NCI-H82 treated with DMSO at 0.1 percent for 48 hours (cell line): ENCODE results near the gene CHAT.
A peak's percentile ranks its signal among the peaks of the same experiment; 100 is the strongest.

Source experiments
- DNase-seq: peaks from one replicate; lab custom pipeline; 2025; ENCODE audit not compliant: unreplicated experiment; lab: John Stamatoyannopoulos, UW

The CHAT gene

DNA sequence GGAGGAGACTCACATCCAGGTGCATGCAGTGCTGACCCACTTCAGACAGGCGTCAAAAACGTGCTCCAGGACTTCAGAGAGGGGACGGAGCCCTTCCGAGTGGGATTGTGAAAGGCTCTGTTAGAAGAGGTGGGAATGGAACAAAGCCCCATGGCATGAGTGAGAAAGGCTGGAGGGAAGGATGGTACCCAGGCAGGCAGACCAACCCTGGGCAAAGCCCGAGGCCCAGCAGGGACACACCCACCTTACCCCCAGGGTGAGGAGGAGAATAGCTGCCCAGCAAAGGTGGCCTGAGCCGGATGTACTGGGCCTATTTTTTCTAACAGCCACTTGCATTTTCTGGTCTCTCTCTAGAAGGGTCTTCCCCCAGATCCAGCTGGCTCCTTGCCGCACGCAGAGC, 14.8 kb downstream of the CHAT start:
- DNase-seq = no peak

DNA sequence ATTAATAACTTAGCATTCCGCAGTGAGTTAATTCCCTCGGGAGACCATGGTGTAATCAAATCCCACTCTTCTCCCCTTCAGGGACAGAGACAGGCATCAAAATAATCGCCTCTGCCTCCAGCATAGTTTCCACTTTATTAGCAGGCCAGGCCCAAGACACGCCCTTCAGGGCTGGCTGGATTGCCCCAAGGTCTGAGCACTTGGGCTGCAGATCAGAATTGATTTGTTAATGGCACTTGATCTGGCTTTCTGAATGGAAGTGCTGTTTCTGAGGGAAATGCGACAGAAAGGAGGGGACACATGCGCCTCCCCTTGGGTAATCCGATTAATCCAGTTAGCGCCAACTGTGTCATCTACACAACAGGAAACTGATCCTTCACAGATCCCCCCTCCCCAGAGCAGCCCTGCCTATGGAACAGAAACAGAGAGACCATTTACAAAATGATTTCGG, 15.6 kb downstream of the CHAT start:
- DNase-seq = peak; percentile 91

DNA sequence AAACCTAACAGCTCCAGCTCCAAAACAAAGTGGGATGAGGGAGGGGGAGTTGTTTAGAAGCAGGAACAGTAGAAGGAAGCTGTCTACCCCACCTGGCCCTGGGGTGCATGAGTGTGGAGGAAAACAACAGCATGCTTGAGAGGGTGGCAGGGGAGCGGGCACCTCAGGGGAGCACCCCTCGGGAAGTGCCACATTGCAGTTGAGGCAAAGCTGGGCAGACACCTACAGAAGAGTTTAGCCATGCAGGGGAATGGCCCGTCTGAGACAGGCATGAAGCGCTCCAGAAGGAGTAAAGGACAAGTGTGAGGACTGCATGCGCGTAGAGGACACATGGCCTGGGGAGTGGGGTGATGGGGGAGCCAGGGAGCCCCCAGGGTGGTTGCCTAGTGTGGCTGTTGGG, 18.1 kb downstream of the CHAT start:
- no peak for DNase-seq

DNA sequence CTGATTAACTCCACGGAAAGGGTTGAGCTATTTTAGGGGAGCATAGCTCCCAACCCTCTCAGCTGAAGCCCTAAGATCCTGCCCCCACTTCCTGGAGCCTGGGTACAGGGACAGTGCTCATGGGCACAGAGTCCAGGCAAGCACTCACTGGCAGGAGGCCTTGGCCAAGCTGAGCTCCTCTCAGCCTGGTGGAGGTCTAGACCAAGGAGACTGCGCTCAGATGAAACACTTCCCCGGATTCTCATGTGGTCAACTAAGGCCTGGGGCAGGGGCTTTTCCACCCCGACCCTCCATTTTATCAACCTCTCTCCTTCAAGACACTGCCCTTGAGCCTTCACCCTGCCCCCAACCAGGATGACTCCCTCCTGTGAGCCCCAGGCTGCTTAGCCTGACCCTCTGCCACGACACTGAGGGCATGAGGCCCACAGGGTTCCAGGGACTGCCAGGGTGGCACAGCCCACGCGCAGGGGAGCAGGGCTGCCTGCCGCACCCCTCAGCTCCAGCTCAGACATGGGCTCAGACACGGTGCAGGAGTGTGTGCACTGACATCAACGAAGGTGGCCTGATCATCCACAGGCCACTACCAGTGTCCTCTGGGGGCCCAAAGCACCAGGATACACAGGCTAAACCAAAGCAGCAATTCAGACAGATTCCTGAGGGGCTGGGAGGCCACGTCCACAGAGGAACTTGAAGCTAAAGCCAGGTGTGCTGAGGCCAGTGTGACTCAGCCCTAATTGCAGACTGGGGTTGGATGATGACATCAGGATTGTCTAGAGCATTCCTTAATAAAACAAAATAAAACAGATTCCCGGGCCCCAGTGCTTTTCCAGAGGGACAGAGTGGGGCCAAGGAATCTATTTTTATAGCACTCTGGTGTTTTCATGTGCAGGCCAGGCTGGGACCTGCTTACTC, 18.8 kb downstream of the CHAT start:
- no peak for DNase-seq

DNA sequence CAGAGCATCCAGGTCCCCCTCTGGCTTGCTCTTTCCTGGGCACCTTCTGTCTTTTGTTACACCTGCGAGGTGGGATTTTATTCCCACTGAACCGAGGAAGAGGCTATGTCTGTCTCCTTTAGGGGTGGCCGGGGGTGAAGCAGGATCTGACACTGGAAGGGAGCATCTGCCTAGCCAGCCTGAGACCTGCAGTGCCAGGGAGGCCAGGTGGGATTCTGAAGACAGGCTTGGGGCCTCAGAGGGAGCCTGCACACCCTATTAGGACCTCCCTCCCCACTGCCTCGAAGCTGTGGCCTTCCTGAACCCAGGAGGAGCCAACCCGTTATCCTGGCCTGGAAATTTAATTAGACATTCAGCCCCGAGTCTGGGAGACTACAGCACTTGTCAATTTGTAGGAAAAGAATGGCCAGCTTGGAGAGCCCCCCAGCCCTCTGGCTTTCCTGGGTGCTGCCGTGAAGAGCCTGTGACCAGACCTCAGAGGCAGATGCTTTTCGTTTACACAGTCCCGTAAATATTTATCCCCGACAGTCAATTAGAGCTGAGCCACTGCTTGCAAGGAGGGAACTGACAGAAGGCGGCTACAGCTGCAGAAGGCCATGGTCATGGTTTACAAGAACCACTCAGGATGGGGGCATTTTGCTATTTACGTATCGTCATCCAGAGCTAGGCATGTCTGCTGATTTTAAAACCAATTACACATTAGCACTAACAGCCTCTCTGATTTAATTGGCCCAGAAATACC, 19.7 kb downstream of the CHAT start:
- peak; percentile 83 for DNase-seq

GRCh38 chr10:49634069-49634660, 20.3 kb downstream of the CHAT start:
- DNase-seq = no peak

DNA sequence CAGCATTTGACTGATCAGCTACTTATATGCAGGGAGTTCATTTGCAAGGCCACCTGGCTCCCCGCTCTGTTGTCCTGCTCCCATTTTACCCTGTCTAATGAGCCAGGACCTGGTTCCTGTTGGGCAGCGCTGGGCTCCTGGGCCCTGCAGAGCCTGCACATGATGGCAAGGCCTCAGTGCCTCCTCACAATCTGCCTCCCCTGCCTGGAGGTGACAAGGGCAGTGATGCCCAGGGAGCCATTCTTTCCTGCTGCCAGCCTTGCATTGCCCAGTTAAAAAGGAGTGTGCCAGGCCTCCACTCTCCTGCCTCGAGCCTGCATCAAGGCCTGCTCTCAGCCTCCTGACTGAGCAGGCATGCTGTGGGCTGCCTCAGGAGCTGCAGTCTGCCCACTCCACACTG, 28.5 kb downstream of the CHAT start:
- DNase-seq = no peak

DNA sequence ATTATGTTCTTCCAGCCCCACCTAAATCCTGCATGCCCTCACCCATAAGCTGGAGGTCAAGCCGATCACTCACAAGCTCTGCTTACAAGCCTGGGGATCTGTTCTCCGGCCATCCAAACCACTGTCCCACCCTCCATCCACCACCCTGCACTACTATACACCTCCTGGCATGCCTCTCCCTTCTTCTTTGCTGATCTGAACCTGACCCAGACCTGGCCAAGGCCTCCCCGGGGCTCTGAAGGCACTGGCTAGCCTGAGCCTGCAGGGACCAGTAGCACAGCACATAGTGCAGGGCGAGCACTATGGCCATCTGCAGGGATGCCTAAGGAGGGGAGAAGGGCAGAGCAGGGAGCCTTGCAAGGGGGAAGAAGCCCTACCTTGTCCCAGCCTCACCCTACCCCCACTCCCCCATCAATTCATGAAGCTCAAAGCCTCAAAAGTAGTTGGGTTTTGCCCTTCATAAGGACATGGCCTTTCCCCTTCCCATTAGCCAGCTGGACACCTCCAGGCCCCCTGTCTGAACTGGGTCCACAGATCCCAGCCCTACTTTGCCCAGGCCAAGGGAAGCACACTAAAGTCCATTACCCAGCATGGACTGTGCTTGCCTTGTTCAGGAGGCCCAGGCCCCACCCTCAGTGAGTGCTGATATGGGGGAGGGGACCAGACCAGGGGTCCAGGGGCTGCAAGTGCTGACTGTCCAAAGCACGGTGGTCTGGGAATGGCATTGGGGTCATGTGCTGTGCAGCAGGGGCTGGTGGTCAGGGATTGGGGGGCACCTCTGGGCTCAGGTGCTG, 29.6 kb downstream of the CHAT start:
- no peak for DNase-seq

DNA sequence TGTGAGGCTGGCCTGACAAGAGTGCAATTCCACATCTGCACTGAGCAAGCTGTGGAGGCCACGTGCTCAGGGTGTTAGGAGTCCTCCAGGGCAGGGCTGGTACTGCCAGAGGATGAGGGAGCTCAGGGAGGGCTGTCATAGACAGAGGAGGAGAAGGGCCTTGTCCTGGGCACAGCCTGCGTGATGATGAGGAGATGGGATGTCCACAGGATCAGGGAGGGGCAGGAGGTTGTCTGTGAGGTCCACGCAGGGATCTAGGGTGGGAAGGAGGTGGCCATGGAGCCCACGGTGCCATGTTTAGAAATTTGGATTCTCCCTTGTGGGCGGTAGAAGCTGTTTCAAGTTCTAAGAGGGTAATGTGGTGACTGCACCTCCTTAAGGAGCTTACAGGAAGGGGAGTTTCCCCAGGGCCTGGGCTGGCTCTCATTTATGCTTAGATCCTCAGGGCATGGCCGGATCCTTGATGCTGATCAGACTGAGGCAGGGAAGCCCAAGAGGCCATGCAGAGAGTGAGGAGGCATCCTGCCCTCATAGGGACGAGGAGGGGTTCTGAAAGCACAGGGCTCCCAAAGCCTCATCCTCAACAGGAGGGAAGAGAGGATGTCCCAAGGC, 30.3 kb downstream of the CHAT start:
- DNase-seq = no peak

- DNase-seq = no peak
These were observed 31.6 kb downstream of the CHAT start for GRCh38 chr10:49645417-49645816.

- no peak for DNase-seq
These were observed 32.3 kb downstream of the CHAT start for GRCh38 chr10:49645871-49646870.

- DNase-seq = no peak
These were observed 33.7 kb downstream of the CHAT start for GRCh38 chr10:49647554-49647953.

DNA sequence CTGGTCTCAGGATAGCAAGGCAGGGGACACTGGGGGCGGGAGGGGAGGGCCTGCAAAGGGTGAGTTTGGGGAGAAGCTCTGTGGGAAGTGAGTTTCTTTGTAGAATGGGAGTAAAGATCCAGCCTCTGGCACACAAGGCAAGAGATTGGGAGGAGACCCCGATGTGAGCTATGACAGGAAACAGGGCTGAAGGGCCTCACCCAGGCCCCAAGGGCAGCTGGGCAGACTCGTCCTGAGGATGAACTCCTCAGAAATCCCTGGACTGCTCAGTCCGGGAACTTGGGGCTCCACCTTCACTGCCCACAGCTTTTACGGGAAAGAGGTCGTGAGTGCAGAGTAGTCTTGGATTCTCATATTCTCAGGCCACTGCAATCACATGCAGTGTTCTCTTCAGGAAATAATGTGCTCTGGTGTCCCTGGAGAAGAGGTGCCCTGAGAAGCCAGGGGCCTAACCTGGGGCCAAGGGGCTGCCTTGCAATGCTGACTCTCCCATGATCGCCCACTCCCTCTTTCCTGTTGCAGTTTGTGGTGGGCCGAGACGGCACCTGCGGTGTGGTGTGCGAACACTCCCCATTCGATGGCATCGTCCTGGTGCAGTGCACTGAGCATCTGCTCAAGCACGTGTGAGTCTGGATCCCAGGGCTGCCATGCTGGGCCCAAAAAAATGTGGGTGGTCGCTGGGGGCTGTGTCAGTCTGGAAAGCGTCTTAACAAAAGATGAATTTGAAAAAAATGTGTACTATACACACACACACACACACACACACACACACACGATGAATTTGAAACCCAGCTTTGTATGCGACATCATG, 34.4 kb downstream of the CHAT start:
- no peak for DNase-seq

DNA sequence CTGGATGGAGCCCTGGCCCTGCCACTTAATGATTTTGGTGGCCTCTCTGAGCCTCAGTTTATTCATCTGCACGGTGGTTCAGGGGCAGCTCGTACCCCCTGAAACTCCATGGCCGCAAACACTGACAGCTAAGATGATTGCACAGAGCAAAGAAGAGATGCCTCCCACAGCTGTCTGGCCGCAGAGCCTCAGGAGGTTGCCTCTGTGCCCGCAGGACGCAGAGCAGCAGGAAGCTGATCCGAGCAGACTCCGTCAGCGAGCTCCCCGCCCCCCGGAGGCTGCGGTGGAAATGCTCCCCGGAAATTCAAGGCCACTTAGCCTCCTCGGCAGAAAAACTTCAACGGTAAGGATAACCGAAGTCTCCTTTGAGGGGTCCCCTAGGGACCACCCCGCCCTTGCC, 35.5 kb downstream of the CHAT start:
- no peak for DNase-seq

DNA sequence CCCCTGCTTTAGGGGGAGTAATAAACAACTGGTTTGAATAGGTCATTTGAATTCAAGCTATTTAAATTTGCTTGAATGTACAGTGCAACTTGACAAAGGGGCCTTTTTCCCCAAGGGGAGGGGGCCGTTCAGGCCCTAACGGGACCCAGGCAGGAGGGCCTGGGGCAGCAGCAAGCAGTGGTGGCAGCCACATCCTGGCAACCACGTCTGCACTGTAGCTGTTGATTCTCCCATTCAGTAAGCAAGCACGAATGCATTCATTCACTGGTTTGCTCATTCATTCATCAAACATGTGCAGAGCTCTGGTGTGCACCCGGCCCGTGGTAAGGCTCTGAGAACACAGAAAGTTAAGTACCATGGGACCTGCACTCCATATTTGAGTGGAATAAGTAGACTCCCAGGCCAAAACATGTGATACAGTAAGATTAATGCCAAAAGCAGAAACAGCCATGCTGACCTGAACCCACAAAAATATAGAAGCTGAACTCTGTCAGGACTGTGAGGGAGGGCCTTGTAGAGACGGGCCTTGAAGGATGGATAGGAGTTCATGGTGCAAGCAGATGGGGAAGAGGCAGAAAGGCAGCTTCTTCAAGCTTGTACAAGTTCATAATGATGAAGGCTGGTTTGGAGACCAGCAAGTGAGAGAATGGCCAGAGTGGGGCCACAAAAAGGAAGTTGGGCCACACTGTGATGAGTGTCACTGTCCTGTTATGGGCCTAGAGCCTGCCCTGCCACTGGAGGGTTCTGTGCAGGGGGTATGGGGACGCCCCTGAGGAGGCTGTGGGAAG, 36.3 kb downstream of the CHAT start:
- DNase-seq = no peak

- no peak for DNase-seq
These were observed 36.8 kb downstream of the CHAT start for GRCh38 chr10:49650724-49651034.

DNA sequence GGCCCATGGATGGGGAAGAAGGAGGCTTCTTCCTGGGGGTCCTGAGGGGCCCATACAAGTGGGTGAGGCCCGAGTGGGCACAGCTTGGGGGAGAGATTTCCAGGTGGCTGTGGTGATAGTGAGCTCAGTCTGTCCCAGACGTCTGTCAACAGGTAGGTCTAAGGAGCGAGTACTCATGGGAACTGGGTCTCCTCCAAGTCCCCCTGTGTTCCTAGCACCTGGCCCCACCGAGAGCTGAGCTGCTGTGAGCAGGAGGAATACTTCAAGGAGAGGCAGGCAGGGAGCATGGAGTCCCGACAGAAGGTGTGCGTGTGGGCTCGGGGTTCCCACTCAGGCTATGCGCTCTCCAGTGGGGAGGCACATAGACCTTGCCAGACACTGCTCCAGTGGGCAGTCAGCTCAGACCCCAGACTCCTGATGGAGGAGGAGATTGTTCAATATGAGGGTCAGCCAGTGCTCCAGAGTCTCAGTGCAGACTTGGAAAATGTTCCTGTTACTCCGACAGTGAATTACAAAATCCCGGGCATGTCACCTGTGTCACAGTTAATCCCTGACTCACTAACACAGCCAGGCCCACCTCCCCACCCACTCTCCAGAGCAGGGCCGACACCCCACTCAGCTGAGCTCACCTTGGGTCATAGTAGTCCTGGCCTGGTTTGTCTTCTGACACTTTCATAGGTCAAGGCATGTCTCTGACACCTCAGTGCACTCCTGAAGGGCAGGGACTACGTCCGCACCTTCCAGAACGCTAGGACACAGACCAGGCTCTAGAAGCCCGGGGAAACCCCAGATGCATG, 37.4 kb downstream of the CHAT start:
- DNase-seq = no peak
